Activated T-cell treated with anti-CD3 and anti-CD28 coated beads for 24 hours (primary cell): Measurements from ENCODE around the gene PTMS.

Experiments
- DNase-seq: peaks from one replicate; pipeline ENCODE4 v3.0.0-alpha.2; 2020; ENCODE audit warnings: low read depth

PTMS gene

GRCh38 chr12:6752167-6752920, 13.8 kb upstream of the PTMS start:
- no peak for DNase-seq

- peak; percentile 97 for DNase-seq
Observed at GRCh38 chr12:6752921-6753771, 13.0 kb upstream of the PTMS start, which contains the start of gene MLF2. TSS of gene MLF2 (minus strand) at chr12:6753141. CDS start at chr12:6752334, 807 bp downstream.

DNA sequence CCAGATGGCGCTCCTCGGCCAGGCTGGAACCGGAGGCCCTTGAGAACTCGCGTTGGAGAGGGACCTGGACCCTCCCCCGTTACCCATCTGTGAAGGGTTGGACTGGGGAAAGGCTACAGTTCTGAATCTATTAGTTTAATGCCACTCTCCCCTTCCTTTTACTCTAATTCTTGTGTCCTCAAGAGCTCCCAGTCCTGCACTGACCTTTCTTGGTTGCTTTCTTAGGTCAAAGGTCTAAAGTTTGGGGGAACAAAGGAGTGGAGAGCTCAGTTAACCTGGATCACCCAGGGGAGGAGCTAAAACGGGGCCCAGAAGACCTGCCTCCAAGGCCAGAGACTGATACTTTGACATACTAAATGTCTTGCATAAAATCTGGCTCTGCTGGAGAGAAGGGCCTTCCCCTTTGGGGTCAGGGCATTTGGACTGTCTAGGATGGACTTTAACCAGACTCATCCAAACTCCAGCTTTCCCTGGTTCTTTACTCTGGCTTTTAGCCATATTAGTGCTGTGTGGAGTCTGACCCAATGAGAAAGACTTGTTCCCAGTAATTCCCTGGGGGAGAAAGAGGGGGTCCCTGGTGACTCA, 12.3 kb upstream of the PTMS start:
- DNase-seq = no peak

GRCh38 chr12:6754411-6754810, 11.8 kb upstream of the PTMS start:
- no peak for DNase-seq

DNA sequence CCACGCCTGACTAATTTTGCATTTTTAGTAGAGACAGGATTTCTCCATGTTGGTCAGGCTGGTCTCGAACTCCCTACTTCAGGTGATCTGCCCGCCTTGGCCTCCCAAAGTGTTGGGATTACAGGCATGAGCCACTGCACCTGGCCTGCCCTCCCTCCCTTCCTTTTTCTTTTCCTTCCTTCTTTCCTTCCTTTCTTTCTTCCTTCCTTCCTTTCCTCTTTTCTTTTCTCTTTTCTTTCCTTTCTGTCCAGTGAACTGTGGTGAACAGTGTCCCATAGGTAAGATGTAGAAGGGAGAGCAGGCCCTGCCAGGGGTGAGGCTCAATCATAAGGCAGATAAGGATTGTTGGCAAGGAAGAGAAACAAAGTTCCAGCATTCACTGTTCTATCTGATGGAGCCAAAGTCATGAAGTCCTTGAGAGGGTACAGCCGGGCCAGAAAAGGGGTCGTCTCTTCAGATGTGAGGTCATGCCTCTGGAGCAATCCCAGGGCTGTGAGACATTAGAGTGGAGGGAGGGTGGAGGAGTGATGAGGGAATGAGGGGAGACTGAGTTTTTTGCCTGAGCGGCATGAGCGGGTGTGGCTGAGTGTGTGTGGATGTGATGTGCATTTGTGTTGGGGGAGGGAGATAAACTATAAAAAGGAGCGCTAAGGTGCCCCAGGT, 9.0 kb upstream of the PTMS start:
- no peak for DNase-seq

GRCh38 chr12:6758506-6759095, 7.6 kb upstream of the PTMS start:
- DNase-seq = no peak

DNA sequence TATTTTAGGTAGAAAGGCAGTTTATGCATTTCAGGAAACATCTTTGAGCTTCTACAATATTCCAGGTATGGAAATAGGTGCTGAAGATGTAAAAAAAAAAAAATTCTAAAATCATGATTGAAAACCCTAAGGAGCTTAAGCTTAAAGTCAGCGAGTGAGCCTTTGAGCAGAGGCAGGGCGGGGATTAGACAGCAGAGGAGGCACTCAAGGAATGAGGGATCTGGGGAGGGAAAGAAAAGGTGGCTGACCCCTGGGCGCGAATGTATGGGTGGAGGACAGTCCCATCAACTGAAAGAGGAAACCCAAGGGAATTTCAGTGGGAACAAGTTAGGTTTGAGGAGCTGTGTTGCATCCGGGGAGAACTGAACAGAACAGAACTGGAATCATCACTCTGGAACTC, 6.4 kb upstream of the PTMS start:
- no peak for DNase-seq

GRCh38 chr12:6763380-6763779, 2.8 kb upstream of the PTMS start:
- no peak for DNase-seq

- no peak for DNase-seq
Observed at GRCh38 chr12:6764011-6764828, 1.9 kb upstream of the PTMS start.

GRCh38 chr12:6765048-6765633, 1.0 kb upstream of the PTMS start:
- DNase-seq = no peak

DNA sequence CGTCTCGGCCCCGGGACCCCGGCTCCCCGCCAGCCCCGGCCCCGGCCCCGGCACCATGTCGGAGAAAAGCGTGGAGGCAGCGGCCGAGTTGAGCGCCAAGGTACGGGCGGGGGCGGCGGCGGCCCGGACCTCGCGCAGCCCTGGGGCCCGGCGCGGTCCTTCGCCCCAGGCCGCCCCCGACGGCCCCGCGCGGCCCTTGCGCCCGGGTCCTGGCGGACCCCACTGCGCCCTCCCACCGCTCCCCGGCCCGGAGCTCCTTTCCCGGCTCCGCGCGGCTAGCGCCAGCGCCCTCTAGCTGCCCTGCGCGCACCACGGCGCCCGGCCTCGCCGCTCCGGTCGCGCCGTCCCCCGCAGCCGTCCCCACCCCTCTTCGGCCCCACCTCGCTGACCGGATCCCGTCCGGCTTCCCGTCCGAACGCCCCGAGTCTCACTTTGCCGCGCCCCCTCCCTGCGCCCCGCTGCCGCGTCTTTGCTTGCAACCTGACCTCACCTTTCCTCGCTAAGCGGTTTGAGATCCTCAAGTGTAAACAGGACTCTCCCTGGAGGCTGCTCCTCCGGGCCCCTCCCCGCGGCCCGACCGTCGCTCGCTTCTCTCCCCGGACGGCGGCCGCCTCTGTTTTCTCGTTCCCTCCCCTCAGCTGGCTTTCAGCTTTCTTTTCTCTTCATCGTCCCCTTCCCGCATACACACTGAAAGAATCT, 637 bp downstream of the PTMS start:
- DNase-seq = no peak

- no peak for DNase-seq
Observed at GRCh38 chr12:6767353-6768319, 1.5 kb downstream of the PTMS start.

DNA sequence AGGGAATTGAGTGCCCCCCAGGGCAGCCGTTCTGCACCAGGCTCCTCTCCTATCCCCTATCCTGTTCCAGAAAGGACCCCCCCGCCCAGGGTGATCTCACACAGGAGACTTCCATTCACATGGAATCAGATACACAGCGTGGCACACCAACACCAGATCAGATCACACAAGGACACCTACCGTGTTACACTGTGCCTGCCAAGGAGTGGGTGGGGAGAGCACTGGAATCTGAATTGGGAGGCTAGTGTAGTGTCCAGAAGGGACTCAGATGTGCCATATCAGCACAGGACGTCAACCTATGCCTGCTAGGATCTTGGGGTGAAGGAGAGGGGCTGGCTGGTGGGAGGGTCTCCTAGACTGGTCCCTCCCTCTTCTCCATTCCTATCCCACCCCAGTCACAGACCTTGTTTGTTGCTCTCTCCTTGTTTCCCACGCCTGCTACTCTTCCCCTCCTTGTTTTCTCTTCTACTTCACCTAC, 2.3 kb downstream of the PTMS start:
- DNase-seq = no peak

DNA sequence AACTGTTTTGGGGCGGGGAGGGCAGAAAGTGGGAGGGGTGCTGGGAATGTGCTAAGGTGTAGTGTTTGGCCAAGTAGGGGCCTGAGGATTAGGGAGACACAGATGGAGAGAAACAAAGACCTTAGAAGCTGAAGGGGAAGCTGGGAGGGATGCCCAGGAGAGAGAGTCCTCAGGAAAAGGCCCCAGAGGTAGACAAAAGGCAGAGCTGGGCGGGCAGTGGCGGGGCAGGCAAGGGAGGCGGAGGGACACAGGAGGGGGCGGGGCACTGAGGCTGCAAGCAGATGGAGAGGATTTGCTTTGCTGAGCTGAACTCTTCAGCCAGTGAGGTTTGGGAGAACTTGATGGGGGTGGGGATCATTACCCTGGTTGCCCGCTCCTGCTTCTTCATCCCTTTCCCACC, 2.8 kb downstream of the PTMS start:
- no peak for DNase-seq

GRCh38 chr12:6769666-6770065, 3.5 kb downstream of the PTMS start:
- DNase-seq = no peak

DNA sequence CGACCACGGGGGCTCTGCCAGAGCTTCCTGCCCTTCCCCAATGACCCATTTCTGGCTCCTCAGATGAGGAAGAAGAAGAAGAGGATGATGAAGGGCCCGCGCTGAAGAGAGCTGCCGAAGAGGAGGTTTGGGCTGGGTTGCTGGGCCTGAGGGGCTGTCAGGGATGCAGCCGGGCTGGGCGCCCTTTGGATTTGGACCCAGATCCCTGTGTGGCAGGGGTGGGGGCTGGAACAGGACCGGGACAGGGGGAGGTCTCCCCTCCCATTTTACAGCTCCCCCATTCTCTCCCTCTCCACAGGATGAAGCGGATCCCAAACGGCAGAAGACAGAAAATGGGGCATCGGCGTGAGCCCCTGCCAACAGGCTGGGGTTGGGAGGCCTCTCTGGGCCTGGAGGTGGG, 3.9 kb downstream of the PTMS start:
- DNase-seq = no peak

DNA sequence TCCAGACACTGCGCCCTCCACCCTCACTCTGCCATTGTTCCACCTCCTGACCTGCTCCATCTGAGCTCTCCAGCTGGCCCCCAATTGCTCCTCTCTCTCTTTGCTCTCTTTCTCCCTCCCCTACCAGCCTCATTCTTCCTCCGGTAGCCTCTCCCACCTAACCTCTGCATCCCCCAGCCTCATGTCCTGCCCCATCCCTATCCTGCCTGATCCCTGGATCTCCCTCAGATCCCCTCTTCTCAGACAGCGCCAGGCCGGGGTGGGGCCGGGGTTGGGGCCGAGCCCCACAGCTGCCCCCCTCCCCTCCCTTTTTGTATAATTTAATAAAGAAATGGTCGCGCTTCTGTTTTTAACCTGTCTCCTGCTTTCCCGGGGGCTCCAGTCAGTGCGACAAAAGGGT, 4.4 kb downstream of the PTMS start:
- DNase-seq = no peak

DNA sequence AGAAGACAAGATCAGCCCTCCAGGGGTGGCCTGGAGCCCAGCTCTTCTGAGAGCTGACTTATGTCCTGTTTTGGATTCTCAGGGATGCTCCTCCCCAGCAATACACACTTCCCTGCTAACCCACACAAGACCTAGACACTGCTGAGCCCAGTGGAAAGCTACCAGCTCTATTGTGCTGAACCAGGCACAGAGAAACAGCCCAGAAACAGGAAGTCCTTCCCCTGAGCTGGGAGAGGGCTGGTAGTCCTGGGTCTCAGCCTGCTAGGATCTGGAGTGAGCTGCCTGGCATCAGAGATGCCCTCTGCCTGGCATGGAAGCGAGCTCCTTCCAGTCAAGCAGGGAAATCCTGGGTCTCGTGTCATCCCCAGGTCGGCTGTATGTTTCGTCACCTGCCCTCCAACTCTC, 4.9 kb downstream of the PTMS start:
- DNase-seq = no peak
